CD14-positive monocyte (primary cell): ENCODE data around the gene ACTL6B. TPM values are rescaled to one million over a fixed set of nuclear protein-coding genes. Genes with fewer than 3 reads are reported as not detected.

ENCODE experiments used
- DNase-seq, 3 donors: peaks; one replicate each; pipeline ENCODE4 v3.0.0-alpha.2; 2011 to 2022
- H2AFZ ChIP-seq: 2 replicates; pipeline ENCODE4 v1.6.0; 2012; ENCODE audit warnings: mild to moderate bottlenecking, low read depth, low read length, inconsistent platforms; ENCODE audit not compliant: insufficient read depth, poor library complexity, severe bottlenecking
- H3K27ac ChIP-seq, 2 donors: 1 replicate in 1 of 2; 2 replicates in 1 of 2; pipeline ENCODE4 v1.5.1; 2012 to 2013; ENCODE audit warnings: low read length in 2 of 2, control low read depth in 1 of 2, inconsistent platforms in 1 of 2, low read depth in 1 of 2, mild to moderate bottlenecking in 1 of 2
- H3K27me3 ChIP-seq, 2 donors: one replicate each; pipeline versions ENCODE4 v1.6.0 to v1.6.1; 2011 to 2013; ENCODE audit warnings: low read length in 2 of 2; ENCODE audit not compliant: control insufficient read depth in 2 of 2, insufficient read depth in 2 of 2
- H3K36me3 ChIP-seq, 2 donors: replicated peaks in 1 of 2; 1 replicate in 1 of 2; 2 replicates in 1 of 2; pipeline versions ENCODE4 v1.5.1 to v1.6.1; 2012 to 2013; ENCODE audit warnings: low read length in 2 of 2, control low read depth in 1 of 2, inconsistent platforms in 1 of 2, mild to moderate bottlenecking in 1 of 2; ENCODE audit not compliant: insufficient read depth in 2 of 2, control insufficient read depth in 1 of 2
- H3K4me1 ChIP-seq, 2 donors: 1 replicate in 1 of 2; 2 replicates in 1 of 2; pipeline versions ENCODE4 v1.5.1 to v1.6.1; 2012 to 2013; ENCODE audit warnings: low read length in 2 of 2, control low read depth in 1 of 2, inconsistent platforms in 1 of 2, mild to moderate bottlenecking in 1 of 2, moderate library complexity in 1 of 2; ENCODE audit not compliant: insufficient read depth in 2 of 2, control insufficient read depth in 1 of 2
- H3K4me2 ChIP-seq: replicated peaks from 2 replicates; pipeline ENCODE3; 2012; ENCODE audit warnings: low read length, moderate library complexity, mild to moderate bottlenecking; ENCODE audit not compliant: poor library complexity, severe bottlenecking; ENCODE audit errors: extremely low read depth
- H3K4me3 ChIP-seq, 3 experiments: fragments of 200-600 bp in 1 of 3; sonication (generic) in 1 of 3; replicated peaks in 1 of 3; 1 replicate in 2 of 3; 2 replicates in 1 of 3; pipeline ENCODE4 v1.5.1; 2011 to 2013; ENCODE audit warnings: low read length in 3 of 3, mild to moderate bottlenecking in 3 of 3, control low read depth in 2 of 3, low read depth in 2 of 3, inconsistent platforms in 1 of 3, moderate library complexity in 1 of 3
- H3K79me2 ChIP-seq: 2 replicates; pipeline ENCODE4 v1.6.0; 2012; ENCODE audit warnings: mild to moderate bottlenecking, control low read depth, inconsistent platforms, low read length, moderate library complexity; ENCODE audit not compliant: insufficient read depth
- H3K9ac ChIP-seq: 2 replicates; pipeline ENCODE4 v1.6.0; 2017; ENCODE audit warnings: low read length, mild to moderate bottlenecking; ENCODE audit not compliant: insufficient read depth, poor library complexity, severe bottlenecking
- H3K9me3 ChIP-seq, 2 donors: replicated peaks in 1 of 2; 1 replicate in 1 of 2; 2 replicates in 1 of 2; pipeline versions ENCODE4 v1.5.1 to v1.6.1; 2012 to 2013; ENCODE audit warnings: low read length in 2 of 2, control low read depth in 1 of 2; ENCODE audit not compliant: control insufficient read depth in 1 of 2, insufficient read depth in 1 of 2
- H4K20me1 ChIP-seq: 2 replicates; pipeline ENCODE4 v1.6.0; 2012; ENCODE audit warnings: mild to moderate bottlenecking, low read length, control low read depth, moderate library complexity; ENCODE audit not compliant: insufficient read depth
- H3K27ac Mint-ChIP-seq, 7 donors: one replicate each; pipeline ENCODE4 v1.8.0; 2020; ENCODE audit warnings: mild to moderate bottlenecking in 7 of 7, mixed read lengths in 7 of 7, moderate library complexity in 6 of 7, inconsistent platforms in 2 of 7
- H3K27me3 Mint-ChIP-seq, 3 donors: one replicate each; pipeline ENCODE4 v1.8.0; 2021 to 2022; ENCODE audit warnings: low read depth in 3 of 3, mild to moderate bottlenecking in 3 of 3, mixed read lengths in 3 of 3, moderate library complexity in 3 of 3, inconsistent platforms in 1 of 3
- H3K36me3 Mint-ChIP-seq, 2 donors: one replicate each; pipeline ENCODE4 v1.8.0; 2020; ENCODE audit warnings: mixed read lengths in 2 of 2, inconsistent platforms in 1 of 2, mild to moderate bottlenecking in 1 of 2
- H3K4me1 Mint-ChIP-seq: one replicate; pipeline ENCODE4 v1.8.0; 2020; ENCODE audit warnings: mild to moderate bottlenecking, mixed read lengths
- H3K4me3 Mint-ChIP-seq, 2 donors: one replicate each; pipeline ENCODE4 v1.8.0; 2020; ENCODE audit warnings: mild to moderate bottlenecking in 2 of 2, mixed read lengths in 2 of 2, moderate library complexity in 1 of 2
- H3K9me3 Mint-ChIP-seq, 7 donors: one replicate each; pipeline ENCODE4 v1.8.0; 2020 to 2022; ENCODE audit warnings: mixed read lengths in 7 of 7, mild to moderate bottlenecking in 6 of 7, moderate library complexity in 6 of 7, inconsistent platforms in 2 of 7
- CTCF ChIP-seq: fragments of 200-600 bp; IDR thresholded peaks from one replicate; pipeline ENCODE4 v1.8.0; 2022; ENCODE audit warnings: antibody characterized with exemption, mild to moderate bottlenecking
- WGBS: methylation state at CpG from one replicate; pipeline ENCODE4 v1.1.5; 2013; ENCODE audit warnings: missing lambda C conversion rate; ENCODE audit not compliant: insufficient coverage; 5-methylcytosine and 5-hydroxymethylcytosine counted together
- intact Hi-C, 2 donors: fragments of 100-400 bp; cut with micrococcal nuclease; formaldehyde crosslinking; loops; one replicate each; pipeline versions ENCODE4 v1.15.0 to v1.15.1; 2023
- polyA plus RNA-seq, 3 donors: library from polyadenylated mRNA; depleted of rRNA in 1 of 3; unstranded in 2 of 3; stranded (reverse) in 1 of 3; fragments of 300-500 nt in 2 of 3; fragments of >200 nt in 1 of 3; fragmentation: Illumina TruSeq in 2 of 3; gene quantifications; 1 replicate in 2 of 3; 2 replicates in 1 of 3; pipeline ENCODE4 v1.2.3, GENCODE V29; 2012 to 2021

Gene ACTL6B
- polyA plus RNA-seq, 3 donors: not detected

GRCh38 chr7:100681491-100682227, 25.4 kb upstream of the ACTL6B start:
- 94% methylated on average over 25 of the region's 29 CpGs for WGBS
- intact Hi-C loops: no loop called here
- no peak for DNase-seq

More at GRCh38 chr7:100681491-100682227, 25.4 kb upstream of the ACTL6B start:
- H3K4me1 ChIP-seq: peaks cover 42 to 45% of the 10 kb centered on the region in 2 donors
- H3K79me2 ChIP-seq: peaks cover 19% of the 10 kb centered on the region
- Mint-ChIP-seq H3K27me3 (peaks cover 0 to 2% (median 0%) of the 10 kb centered on the region in 3 donors), H3K36me3 (peaks cover 47 to 85% of the 10 kb centered on the region in 2 donors), H3K4me3 (no peak overlapping the region), H3K27ac (peak overlapping the region in 1 of 7 donors; percentile 6), H3K9me3 (peaks cover 0 to 1% (median 0%) of the 10 kb centered on the region in 7 donors), H3K4me1 (peaks cover 33% of the 10 kb centered on the region)
- H3K27ac ChIP-seq: no peak overlapping the region
- H3K9me3 ChIP-seq: no peaks in the 10 kb centered on the region
- H3K36me3 ChIP-seq: peaks cover 88 to 94% of the 10 kb centered on the region in 2 donors
- TF ChIP-seq CTCF: no peak
- H3K4me3 ChIP-seq: no peak overlapping the region
- H3K27me3 ChIP-seq: no peaks in the 10 kb centered on the region
- H4K20me1 ChIP-seq: peaks cover 99% of the 10 kb centered on the region
- no peak overlapping the region for H3K4me2 ChIP-seq
- no peak overlapping the region for H2AFZ ChIP-seq
- H3K9ac ChIP-seq: no peak overlapping the region
